Thyroid gland (tissue), 4 donors: ENCODE data around the gene ZNHIT6.

ENCODE experiments used
- CTCF ChIP-seq, 6 experiments: fragments of 200-600 bp in 3 of 6; fragments of 450-650 bp in 3 of 6; sonication (generic) in 3 of 6; IDR thresholded peaks; one replicate each; pipeline ENCODE4 v1.5.1; 2016 to 2019; ENCODE audit warnings: antibody characterized with exemption in 6 of 6, mild to moderate bottlenecking in 2 of 6, inconsistent platforms in 1 of 6, moderate library complexity in 1 of 6
- POLR2A ChIP-seq, 2 donors: fragments of 450-650 bp; IDR thresholded peaks; one replicate each; pipeline ENCODE4 v1.6.1; 2017; ENCODE audit warnings: antibody characterized with exemption in 2 of 2, mild to moderate bottlenecking in 2 of 2, moderate library complexity in 1 of 2

GRCh38 chr1:85602571-85602970 is 105.7 kb downstream of the ZNHIT6 start:
- no peak for TF ChIP-seq POLR2A (IDR thresholded peaks at IDR 0.05)
- no peak for TF ChIP-seq CTCF (IDR thresholded peaks at IDR 0.05)
